Keratinocyte (primary cell): ENCODE measurements around the gene PHLPP1. TPM values are rescaled to one million over a fixed set of nuclear protein-coding genes. Genes with fewer than 3 reads are reported as not detected.

Experiments
- DNase-seq: peaks from one replicate; pipeline ENCODE4 v3.0.0-alpha.2; 2011; ENCODE audit warnings: low read depth, missing footprints, low spot score
- FAIRE-seq: peaks from 2 replicates; lab custom pipeline; 2011; peaks lifted over from hg19 to GRCh38; lab: Jason Lieb, UNC
- H2AFZ ChIP-seq: 2 replicates; pipeline ENCODE4 v1.6.0; 2012; ENCODE audit warnings: low read length, control low read depth, inconsistent platforms; ENCODE audit not compliant: control insufficient read depth
- H3K27ac ChIP-seq: 2 replicates; pipeline ENCODE4 v1.5.1; 2011; ENCODE audit warnings: low read length; ENCODE audit not compliant: control insufficient read depth, insufficient read depth
- H3K27me3 ChIP-seq: 3 replicates; pipeline ENCODE4 v1.6.0; 2011; ENCODE audit warnings: low read length; ENCODE audit not compliant: control insufficient read depth, insufficient read depth; ENCODE audit errors: extremely low read depth
- H3K36me3 ChIP-seq, 2 experiments: 2 replicates in 1 of 2; 3 replicates in 1 of 2; pipeline ENCODE4 v1.5.1; 2011; ENCODE audit warnings: low read length in 2 of 2, mild to moderate bottlenecking in 1 of 2; ENCODE audit not compliant: control insufficient read depth in 2 of 2, insufficient read depth in 2 of 2; ENCODE audit errors: extremely low read depth in 1 of 2
- H3K4me1 ChIP-seq: 3 replicates; pipeline ENCODE4 v1.5.1; 2011; ENCODE audit warnings: low read length; ENCODE audit not compliant: control insufficient read depth, insufficient read depth; ENCODE audit errors: extremely low read depth
- H3K4me2 ChIP-seq: 3 replicates; pipeline ENCODE4 v1.6.0; 2011; ENCODE audit warnings: low read depth, low read length; ENCODE audit not compliant: control insufficient read depth, insufficient read depth; ENCODE audit errors: extremely low read depth
- H3K4me3 ChIP-seq, 3 experiments: fragments of 200-600 bp in 1 of 3; sonication (generic) in 1 of 3; 2 replicates in 2 of 3; 3 replicates in 1 of 3; pipeline ENCODE4 v1.5.1; 2011 to 2016; ENCODE audit warnings: low read length in 3 of 3, mild to moderate bottlenecking in 3 of 3, control low read depth in 2 of 3, inconsistent platforms in 1 of 3, low read depth in 1 of 3, mixed read lengths in 1 of 3, mixed run types in 1 of 3, moderate library complexity in 1 of 3; ENCODE audit not compliant: control insufficient read depth in 2 of 3, insufficient read depth in 2 of 3; ENCODE audit errors: extremely low read depth in 1 of 3
- H3K79me2 ChIP-seq: 2 replicates; pipeline ENCODE4 v1.6.0; 2012; ENCODE audit warnings: low read length; ENCODE audit not compliant: control insufficient read depth, insufficient read depth
- H3K9ac ChIP-seq: 3 replicates; pipeline ENCODE4 v1.6.0; 2011; ENCODE audit warnings: low read length; ENCODE audit not compliant: control insufficient read depth, insufficient read depth; ENCODE audit errors: extremely low read depth
- H3K9me1 ChIP-seq: 3 replicates; pipeline ENCODE4 v1.6.0; 2011; ENCODE audit warnings: low read length; ENCODE audit not compliant: control insufficient read depth, insufficient read depth; ENCODE audit errors: extremely low read depth
- H3K9me3 ChIP-seq: 2 replicates; pipeline ENCODE4 v1.5.1; 2012; ENCODE audit warnings: low read depth, low read length; ENCODE audit not compliant: control insufficient read depth
- H4K20me1 ChIP-seq: 3 replicates; pipeline ENCODE4 v1.6.0; 2011; ENCODE audit warnings: low read length; ENCODE audit not compliant: control insufficient read depth, insufficient read depth; ENCODE audit errors: extremely low read depth
- CTCF ChIP-seq, 3 experiments: IDR thresholded peaks in 1 of 3; conservative IDR thresholded peaks in 1 of 3; optimal IDR thresholded peaks in 1 of 3; 2 replicates in 2 of 3; 3 replicates in 1 of 3; pipeline versions ENCODE3 to v1.5.1; 2011; ENCODE audit warnings: low read length in 3 of 3, mild to moderate bottlenecking in 3 of 3, moderate library complexity in 2 of 3, control low read depth in 1 of 3, inconsistent platforms in 1 of 3; ENCODE audit not compliant: insufficient read depth in 2 of 3; ENCODE audit errors: extremely low read depth in 1 of 3
- EZH2 ChIP-seq: IDR thresholded peaks from one replicate; pipeline ENCODE4 v1.6.1; 2012; ENCODE audit warnings: inconsistent platforms, mild to moderate bottlenecking, low read length, moderate library complexity
- dilution Hi-C: fragments of 300-500 bp; cut with MboI; formaldehyde crosslinking; loops from one replicate; pipeline ENCODE4 v1.7.0; 2020; ENCODE audit warnings: low sequenced_read_pairs; ENCODE audit not compliant: extremely low pct_ligation_motif_present
- polyA plus RNA-seq, 5 experiments: library from polyadenylated mRNA; depleted of rRNA in 3 of 5; stranded (reverse) in 3 of 5; stranded (forward) in 1 of 5; unstranded in 1 of 5; fragments of >200 nt; gene quantifications; 1 replicate in 1 of 5; 2 replicates in 3 of 5; 3 replicates in 1 of 5; pipeline versions ENCODE4 v1.2.1 to v1.2.3, GENCODE V29; 2011 to 2012; ENCODE audit warnings: missing spikeins in 2 of 5, low read depth in 1 of 5, low replicate concordance in 1 of 5

The PHLPP1 gene
- polyA plus RNA-seq, 1 donor (not counting 4 experiments of a cell fraction or from before 2014, with no cell fraction given) = 8.4 TPM

DNA sequence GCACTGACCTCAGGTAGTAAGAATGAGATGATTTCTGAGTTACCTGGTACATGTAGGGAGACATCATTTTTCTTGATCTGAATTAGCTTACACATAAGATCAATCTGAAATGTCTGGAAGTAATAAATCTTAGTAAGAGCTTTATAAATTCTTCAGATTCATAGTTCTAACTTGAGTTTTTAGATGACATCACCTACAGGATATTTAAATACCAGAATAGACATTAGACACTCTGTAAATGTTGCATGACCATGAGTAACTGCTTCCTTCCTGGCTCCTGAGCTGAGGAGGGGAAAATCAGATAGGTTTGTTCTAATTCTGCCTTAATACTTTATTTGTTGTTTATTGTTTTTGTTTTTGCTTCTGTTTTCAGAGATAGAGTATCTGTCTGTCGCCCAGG lies 181.8 kb downstream of the PHLPP1 start:
- no peak overlapping the region for H3K27ac ChIP-seq
- DNase-seq (no peak), FAIRE-seq (no peak)
- H3K27me3 ChIP-seq = no peaks in the 10 kb centered on the region
- H3K4me3 ChIP-seq = no peak overlapping the region
- no peaks in the 10 kb centered on the region for H3K9me3 ChIP-seq
- TF ChIP-seq CTCF (optimal IDR thresholded peaks at IDR 0.05 in 1 of 3, IDR thresholded peaks at IDR 0.05 in 1 of 3, conservative IDR thresholded peaks at IDR 0.05 in 1 of 3; ENCODE audit: extremely low read depth in 1 of 3, insufficient read depth in 2 of 3, low read length in 3 of 3) (no peak), EZH2 (no peak)
- peaks cover 6% of the 10 kb centered on the region for H3K4me1 ChIP-seq
- dilution Hi-C loops = no loop called here
- H3K4me2 ChIP-seq = no peak overlapping the region
- no peaks in the 10 kb centered on the region for H4K20me1 ChIP-seq
- no peak overlapping the region for H2AFZ ChIP-seq
- H3K79me2 ChIP-seq = no peaks in the 10 kb centered on the region
- H3K9ac ChIP-seq = no peak overlapping the region
- no peaks in the 10 kb centered on the region for H3K9me1 ChIP-seq
- H3K36me3 ChIP-seq = peaks cover 0 to 5% of the 10 kb centered on the region in 2 experiments

DNA sequence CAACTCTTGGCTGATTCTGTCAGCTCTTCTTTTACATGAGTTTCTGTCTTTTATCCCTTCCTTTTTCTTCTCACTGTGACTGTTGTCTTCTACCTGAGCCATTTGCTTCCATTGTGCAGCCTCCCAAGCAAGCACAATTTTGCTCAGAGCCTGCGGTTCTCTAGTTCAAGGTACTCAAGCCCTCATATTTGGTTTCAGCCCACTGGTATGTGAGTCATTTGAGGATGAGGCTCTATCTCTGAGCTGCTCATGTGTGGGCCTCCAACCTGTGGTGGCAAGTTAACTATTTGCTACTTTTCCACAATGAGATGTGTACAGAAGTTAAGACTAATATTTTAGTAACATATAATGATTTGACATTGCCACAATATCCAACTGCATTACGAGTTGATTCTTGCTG lies 183.0 kb downstream of the PHLPP1 start:
- Histone ChIP-seq H3K9me1 (no peaks in the 10 kb centered on the region), H3K9me3 (no peaks in the 10 kb centered on the region), H2AFZ (no peak overlapping the region), H3K27me3 (no peaks in the 10 kb centered on the region), H3K4me2 (no peak overlapping the region), H3K9ac (no peak overlapping the region), H4K20me1 (no peaks in the 10 kb centered on the region), H3K79me2 (no peaks in the 10 kb centered on the region), H3K36me3 (peaks cover 0 to 5% of the 10 kb centered on the region in 2 experiments), H3K4me1 (peaks cover 6% of the 10 kb centered on the region), H3K27ac (no peak overlapping the region), H3K4me3 (no peak overlapping the region)
- TF ChIP-seq CTCF (optimal IDR thresholded peaks at IDR 0.05 in 1 of 3, IDR thresholded peaks at IDR 0.05 in 1 of 3, conservative IDR thresholded peaks at IDR 0.05 in 1 of 3; ENCODE audit: extremely low read depth in 1 of 3, insufficient read depth in 2 of 3, low read length in 3 of 3) (no peak), EZH2 (no peak)
- dilution Hi-C loops = no loop called here
- FAIRE-seq (peak; percentile 23), DNase-seq (no peak)
